IPS-18a (cell line): ENCODE measurements around the gene PPP4R3B.
A peak's percentile ranks its signal among the peaks of the same experiment; 100 is the strongest.
"Not testable (repeated sequence)": the region's sequence is repeated elsewhere in the genome, so short reads cannot be mapped to it uniquely, and the experiment has no call there.

ENCODE experiments used
- H3K27ac ChIP-seq: one replicate; pipeline ENCODE4 v1.5.1; 2013; ENCODE audit warnings: low read length
- H3K27me3 ChIP-seq: one replicate; pipeline ENCODE4 v1.6.1; 2013; ENCODE audit warnings: mild to moderate bottlenecking, low read length; ENCODE audit not compliant: control insufficient read depth, insufficient read depth
- H3K36me3 ChIP-seq: one replicate; pipeline ENCODE4 v1.6.1; 2013; ENCODE audit warnings: low read depth, low read length; ENCODE audit not compliant: control insufficient read depth
- H3K4me1 ChIP-seq: one replicate; pipeline ENCODE4 v1.6.1; 2013; ENCODE audit warnings: low read depth, low read length; ENCODE audit not compliant: control insufficient read depth
- H3K4me3 ChIP-seq: one replicate; pipeline ENCODE4 v1.5.1; 2013; ENCODE audit warnings: low read length
- H3K9ac ChIP-seq: one replicate; pipeline ENCODE4 v1.6.1; 2013; ENCODE audit warnings: mild to moderate bottlenecking, low read length, moderate library complexity
- H3K9me3 ChIP-seq: one replicate; pipeline ENCODE4 v1.6.1; 2013; ENCODE audit warnings: low read depth, low read length; ENCODE audit not compliant: control insufficient read depth

PPP4R3B gene

GRCh38 chr2:55550368-55551102, 66.9 kb downstream of the PPP4R3B start:
- H3K4me3 ChIP-seq = no peak overlapping the region
- H3K4me1 ChIP-seq = no peaks in the 10 kb centered on the region
- H3K9ac ChIP-seq = no peak overlapping the region
- H3K27me3 ChIP-seq = no peaks in the 10 kb centered on the region
- H3K9me3 ChIP-seq = no peaks in the 10 kb centered on the region
- H3K36me3 ChIP-seq = peaks cover 15% of the 10 kb centered on the region
- H3K27ac ChIP-seq = no peak overlapping the region

- H3K36me3 ChIP-seq = not testable (repeated sequence)
Observed at GRCh38 chr2:55547679-55548078, 69.7 kb downstream of the PPP4R3B start.

GRCh38 chr2:55547001-55547400, 70.4 kb downstream of the PPP4R3B start:
- Histone ChIP-seq H3K9ac (no peak overlapping the region), H3K27ac (no peak overlapping the region), H3K4me3 (no peak overlapping the region), H3K36me3 (peaks cover 8% of the 10 kb centered on the region), H3K27me3 (no peaks in the 10 kb centered on the region), H3K9me3 (no peaks in the 10 kb centered on the region), H3K4me1 (no peaks in the 10 kb centered on the region)

More at GRCh38 chr2:55547679-55548078, 69.7 kb downstream of the PPP4R3B start:
- H3K27me3 ChIP-seq, H3K4me3 ChIP-seq, H3K9me3 ChIP-seq, H3K4me1 ChIP-seq, H3K9ac ChIP-seq, H3K27ac ChIP-seq: not testable (repeated sequence)

- H3K36me3 ChIP-seq = peaks cover 3% of the 10 kb centered on the region
- no peak overlapping the region for H3K27ac ChIP-seq
Observed at GRCh38 chr2:55530539-55531081, 86.8 kb downstream of the PPP4R3B start.

GRCh38 chr2:55526174-55526573, 91.2 kb downstream of the PPP4R3B start:
- Histone ChIP-seq H3K9ac (no peak overlapping the region), H3K4me3 (no peak overlapping the region), H3K4me1 (no peaks in the 10 kb centered on the region), H3K36me3 (peaks cover 8% of the 10 kb centered on the region), H3K9me3 (no peaks in the 10 kb centered on the region), H3K27ac (no peak overlapping the region), H3K27me3 (no peaks in the 10 kb centered on the region)

More at GRCh38 chr2:55530539-55531081, 86.8 kb downstream of the PPP4R3B start:
- H3K4me1 ChIP-seq = no peaks in the 10 kb centered on the region
- no peaks in the 10 kb centered on the region for H3K27me3 ChIP-seq
- no peak overlapping the region for H3K4me3 ChIP-seq
- no peak overlapping the region for H3K9ac ChIP-seq
- no peaks in the 10 kb centered on the region for H3K9me3 ChIP-seq

GRCh38 chr2:55524884-55525437, 92.5 kb downstream of the PPP4R3B start:
- peaks cover 4% of the 10 kb centered on the region for H3K36me3 ChIP-seq

GRCh38 chr2:55519938-55520885, 97.2 kb downstream of the PPP4R3B start:
- H3K36me3 ChIP-seq = peaks cover 4% of the 10 kb centered on the region
- H3K27ac ChIP-seq = no peak overlapping the region
- no peaks in the 10 kb centered on the region for H3K9me3 ChIP-seq
- no peaks in the 10 kb centered on the region for H3K4me1 ChIP-seq
- peak overlapping the region; percentile 97 for H3K4me3 ChIP-seq
- H3K9ac ChIP-seq = peak overlapping the region; percentile 71
- peaks cover 7% of the 10 kb centered on the region for H3K27me3 ChIP-seq

More at GRCh38 chr2:55524884-55525437, 92.5 kb downstream of the PPP4R3B start:
- Histone ChIP-seq H3K4me3 (no peak overlapping the region), H3K9me3 (no peaks in the 10 kb centered on the region), H3K4me1 (no peaks in the 10 kb centered on the region), H3K27ac (no peak overlapping the region), H3K9ac (no peak overlapping the region), H3K27me3 (peaks cover 7% of the 10 kb centered on the region)

- Histone ChIP-seq H3K27me3 (peaks cover 7% of the 10 kb centered on the region), H3K9me3 (no peaks in the 10 kb centered on the region), H3K4me1 (no peaks in the 10 kb centered on the region)
Observed at GRCh38 chr2:55518841-55519165, 98.6 kb downstream of the PPP4R3B start.

GRCh38 chr2:55511508-55512124, 105.8 kb downstream of the PPP4R3B start:
- no peaks in the 10 kb centered on the region for H3K27me3 ChIP-seq
- no peak overlapping the region for H3K9ac ChIP-seq
- H3K4me3 ChIP-seq = no peak overlapping the region
- no peak overlapping the region for H3K27ac ChIP-seq
- H3K9me3 ChIP-seq = no peaks in the 10 kb centered on the region
- H3K4me1 ChIP-seq = no peaks in the 10 kb centered on the region
- H3K36me3 ChIP-seq = no peaks in the 10 kb centered on the region

More at GRCh38 chr2:55518841-55519165, 98.6 kb downstream of the PPP4R3B start:
- Histone ChIP-seq H3K4me3 (peak overlapping the region; percentile 97), H3K9ac (peak overlapping the region; percentile 56), H3K36me3 (peaks cover 2% of the 10 kb centered on the region), H3K27ac (peak overlapping the region; percentile 49)

- H3K4me1 ChIP-seq = no peaks in the 10 kb centered on the region
Observed at GRCh38 chr2:55502590-55503141, 114.8 kb downstream of the PPP4R3B start.

GRCh38 chr2:55500025-55500424, 117.4 kb downstream of the PPP4R3B start:
- Histone ChIP-seq H3K27ac (no peak overlapping the region), H3K9ac (no peak overlapping the region), H3K4me1 (no peaks in the 10 kb centered on the region), H3K4me3 (no peak overlapping the region), H3K9me3 (no peaks in the 10 kb centered on the region), H3K36me3 (no peaks in the 10 kb centered on the region), H3K27me3 (no peaks in the 10 kb centered on the region)

More at GRCh38 chr2:55502590-55503141, 114.8 kb downstream of the PPP4R3B start:
- Histone ChIP-seq H3K9ac (no peak overlapping the region), H3K27me3 (no peaks in the 10 kb centered on the region), H3K27ac (no peak overlapping the region), H3K4me3 (no peak overlapping the region), H3K9me3 (no peaks in the 10 kb centered on the region), H3K36me3 (no peaks in the 10 kb centered on the region)
